Activated CD4-positive, alpha-beta T cell treated with anti-CD3 and anti-CD28 coated beads, Interleukin-2, amount 10 ng/mL, durations not matched to agents 24 days and 14 days (primary cell): ENCODE results near the gene MAPK8. TPM values are rescaled to one million over a fixed set of nuclear protein-coding genes. Genes with fewer than 3 reads are reported as not detected.

ENCODE experiments used
- DNase-seq: peaks from one replicate; pipeline ENCODE4 v3.0.0; 2022
- H3K27ac Mint-ChIP-seq: one replicate; pipeline ENCODE4 v1.8.0; 2022; ENCODE audit warnings: mild to moderate bottlenecking, mixed read lengths
- H3K27me3 Mint-ChIP-seq: one replicate; pipeline ENCODE4 v1.8.0; 2022; ENCODE audit warnings: mixed read lengths
- H3K36me3 Mint-ChIP-seq: one replicate; pipeline ENCODE4 v1.8.0; 2022; ENCODE audit warnings: low read depth, mild to moderate bottlenecking, mixed read lengths
- H3K4me1 Mint-ChIP-seq: one replicate; pipeline ENCODE4 v1.8.0; 2021; ENCODE audit warnings: mixed read lengths
- H3K4me3 Mint-ChIP-seq: one replicate; pipeline ENCODE4 v1.8.0; 2022; ENCODE audit warnings: mild to moderate bottlenecking, moderate library complexity, mixed read lengths
- H3K9me3 Mint-ChIP-seq: one replicate; pipeline ENCODE4 v1.8.0; 2021; ENCODE audit warnings: mixed read lengths
- intact Hi-C: fragments of 100-400 bp; cut with micrococcal nuclease; formaldehyde crosslinking; loops from one replicate; pipeline ENCODE4 v1.15.1; 2023
- total RNA-seq: library from RNA; stranded (reverse); gene quantifications from 2 replicates; pipeline ENCODE4 v1.2.3, GENCODE V29; 2022

MAPK8 gene
- total RNA-seq, 1 donor from 2014 or later: 46.4 TPM

DNA sequence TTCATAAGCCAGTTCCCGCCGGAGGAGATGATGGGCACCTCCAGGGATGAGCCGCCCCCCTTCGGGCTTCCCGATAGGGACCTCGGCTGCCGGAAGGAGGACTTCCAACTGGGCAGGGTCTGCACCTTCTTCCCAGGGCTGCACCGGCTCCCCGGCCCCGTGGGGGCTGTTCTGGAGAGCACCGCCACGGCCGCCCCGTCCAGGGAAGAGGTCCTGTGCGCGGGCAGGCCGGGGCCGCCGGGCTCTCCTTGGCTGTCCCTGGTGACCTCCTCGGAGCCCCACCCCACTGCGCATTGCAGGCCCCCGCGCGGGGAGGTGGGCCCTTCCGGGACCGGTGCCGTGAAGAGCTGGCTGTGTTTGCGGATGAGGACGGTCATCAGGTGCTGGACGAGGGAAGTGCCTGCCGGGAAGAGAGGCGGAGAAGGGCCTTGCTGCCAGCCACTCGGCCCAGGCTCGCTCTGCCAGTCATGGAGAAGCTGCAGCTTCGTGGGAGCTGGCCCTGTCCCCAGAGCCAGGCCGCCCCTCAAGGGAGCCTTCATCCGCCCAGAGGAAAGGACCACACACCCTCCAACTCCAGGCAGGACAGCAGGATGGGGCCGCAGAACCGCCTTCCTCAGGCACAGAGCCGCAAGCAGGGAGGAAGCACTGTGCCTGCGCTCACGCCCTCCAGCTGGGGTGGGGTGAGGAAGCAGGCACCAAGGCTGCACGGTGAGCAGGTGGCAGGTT lies 144.4 kb downstream of the MAPK8 start:
- intact Hi-C loops: no loop called here
- H3K4me1 Mint-ChIP-seq: no peaks in the 10 kb centered on the region
- H3K4me3 Mint-ChIP-seq: no peak overlapping the region
- H3K9me3 Mint-ChIP-seq: no peaks in the 10 kb centered on the region
- no peak for DNase-seq
- H3K36me3 Mint-ChIP-seq: no peaks in the 10 kb centered on the region
- no peaks in the 10 kb centered on the region for H3K27me3 Mint-ChIP-seq
- H3K27ac Mint-ChIP-seq: no peak overlapping the region

DNA sequence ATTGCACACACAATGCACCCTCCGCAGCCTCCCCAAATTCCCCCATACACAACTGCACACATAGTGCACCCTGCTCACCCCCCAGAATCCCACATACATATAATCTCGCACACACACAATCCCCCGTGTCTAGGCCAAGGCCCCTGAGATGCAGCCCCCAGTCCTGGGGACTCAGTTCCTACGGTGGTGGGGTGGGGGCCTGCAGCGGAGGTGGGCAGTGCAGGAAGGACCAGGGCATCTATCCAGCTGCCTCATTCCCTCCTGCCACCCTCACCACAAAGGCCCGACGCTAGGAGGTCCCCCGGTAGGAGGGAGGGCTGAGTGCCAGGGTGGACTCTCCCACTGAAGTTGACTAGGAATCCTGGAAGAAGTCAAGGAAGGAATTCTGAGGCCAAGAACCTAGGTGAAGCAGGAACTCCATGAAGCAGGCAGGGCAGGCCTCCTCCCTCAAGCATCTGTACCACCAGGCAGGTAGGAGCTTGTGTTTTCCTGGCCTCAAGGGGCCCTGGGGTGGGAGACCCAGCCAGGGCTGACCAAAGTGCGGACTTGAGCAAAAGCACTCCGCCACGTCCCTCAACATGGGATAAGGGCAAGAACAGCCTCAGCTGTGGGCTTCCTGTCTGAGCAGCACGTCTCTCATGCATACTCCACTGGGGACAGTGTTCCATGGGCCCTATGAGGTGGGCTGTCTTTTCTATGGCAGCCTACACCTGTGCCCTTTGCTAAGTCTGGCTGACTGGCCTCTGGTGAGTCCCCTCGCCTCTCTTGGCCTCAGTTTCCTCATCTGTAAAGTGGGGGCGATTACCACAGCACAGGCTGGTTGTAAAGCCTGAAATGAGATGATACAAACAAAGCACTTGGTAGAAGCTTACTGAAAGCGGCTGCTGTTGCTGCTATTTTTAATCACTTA lies 145.7 kb downstream of the MAPK8 start:
- intact Hi-C loops: no loop called here
- Mint-ChIP-seq H3K36me3 (no peaks in the 10 kb centered on the region), H3K4me3 (no peak overlapping the region), H3K27ac (no peak overlapping the region), H3K9me3 (no peaks in the 10 kb centered on the region), H3K4me1 (no peaks in the 10 kb centered on the region), H3K27me3 (no peaks in the 10 kb centered on the region)
- no peak for DNase-seq

DNA sequence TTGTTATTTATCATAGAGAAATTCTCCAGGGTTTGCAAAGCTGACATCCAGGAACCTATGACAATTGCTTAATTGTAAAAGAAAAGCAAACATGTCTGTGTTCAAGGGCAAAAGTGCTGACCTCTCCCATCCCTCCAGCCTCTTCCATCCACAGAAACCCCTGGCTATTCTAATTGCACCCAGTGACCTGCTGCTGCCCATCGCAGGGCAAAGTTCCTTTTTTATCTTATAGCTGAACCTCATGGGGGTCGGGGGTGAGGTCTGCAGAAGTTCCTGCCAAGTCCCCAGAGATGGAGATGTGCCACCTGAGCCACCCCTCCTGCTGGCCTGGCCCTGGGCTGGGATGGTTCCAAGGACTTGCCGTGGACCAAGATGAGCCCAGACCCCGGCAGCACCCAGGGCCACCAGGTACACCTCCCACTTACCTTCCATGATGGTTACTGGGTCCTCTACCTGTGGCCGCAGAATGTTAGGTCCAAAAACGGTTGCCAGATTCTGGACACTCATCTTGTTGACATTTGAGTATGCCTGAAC lies 146.5 kb downstream of the MAPK8 start:
- Mint-ChIP-seq H3K4me3 (no peak overlapping the region), H3K36me3 (no peaks in the 10 kb centered on the region), H3K27me3 (no peaks in the 10 kb centered on the region), H3K9me3 (no peaks in the 10 kb centered on the region), H3K4me1 (no peaks in the 10 kb centered on the region), H3K27ac (no peak overlapping the region)
- no peak for DNase-seq
- intact Hi-C loops: no loop called here

DNA sequence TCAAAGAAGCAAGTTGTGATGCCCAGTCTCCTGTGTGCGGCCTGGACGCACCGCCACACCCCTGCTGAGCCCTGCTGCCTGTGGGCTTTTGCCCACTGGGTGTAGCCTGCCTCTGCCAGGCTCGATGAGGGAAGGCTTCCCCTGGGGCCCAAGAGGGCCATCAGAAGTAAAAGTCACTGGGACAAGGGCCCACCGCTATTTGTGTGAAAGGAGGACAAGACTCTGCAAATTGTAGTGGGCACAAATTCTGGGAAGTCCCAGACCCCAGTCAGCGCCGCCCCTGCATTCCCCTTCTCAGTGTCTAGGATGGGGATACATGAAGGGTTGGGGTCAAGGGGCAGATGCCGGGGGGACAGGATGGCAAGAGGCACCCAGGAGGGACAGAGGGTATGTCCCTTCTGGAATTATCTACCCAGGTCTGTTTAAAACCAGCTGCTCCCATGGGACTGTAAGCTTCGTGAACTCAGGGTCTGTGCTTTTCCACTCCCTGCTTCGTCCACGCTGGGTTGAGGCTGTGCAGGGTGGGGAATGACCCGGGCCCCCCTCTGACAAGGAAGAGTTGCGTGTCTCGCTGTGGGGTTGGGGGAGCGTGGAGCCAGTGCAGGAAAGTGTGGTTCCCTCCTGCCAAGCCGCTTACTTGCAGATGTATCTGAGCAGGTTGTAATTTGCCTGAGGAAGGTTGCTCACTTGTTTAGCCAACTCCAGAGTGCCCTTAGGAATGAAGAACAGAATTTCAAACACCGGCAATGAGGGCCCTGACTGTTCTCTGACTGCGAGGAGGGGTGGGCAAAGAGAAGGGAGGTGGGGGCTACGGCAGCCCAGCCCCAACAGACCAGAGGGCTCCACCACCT lies 147.2 kb downstream of the MAPK8 start:
- H3K4me3 Mint-ChIP-seq: no peak overlapping the region
- no peaks in the 10 kb centered on the region for H3K36me3 Mint-ChIP-seq
- H3K4me1 Mint-ChIP-seq: no peaks in the 10 kb centered on the region
- H3K27me3 Mint-ChIP-seq: no peaks in the 10 kb centered on the region
- H3K27ac Mint-ChIP-seq: no peak overlapping the region
- intact Hi-C loops: no loop called here
- no peak for DNase-seq
- no peaks in the 10 kb centered on the region for H3K9me3 Mint-ChIP-seq

DNA sequence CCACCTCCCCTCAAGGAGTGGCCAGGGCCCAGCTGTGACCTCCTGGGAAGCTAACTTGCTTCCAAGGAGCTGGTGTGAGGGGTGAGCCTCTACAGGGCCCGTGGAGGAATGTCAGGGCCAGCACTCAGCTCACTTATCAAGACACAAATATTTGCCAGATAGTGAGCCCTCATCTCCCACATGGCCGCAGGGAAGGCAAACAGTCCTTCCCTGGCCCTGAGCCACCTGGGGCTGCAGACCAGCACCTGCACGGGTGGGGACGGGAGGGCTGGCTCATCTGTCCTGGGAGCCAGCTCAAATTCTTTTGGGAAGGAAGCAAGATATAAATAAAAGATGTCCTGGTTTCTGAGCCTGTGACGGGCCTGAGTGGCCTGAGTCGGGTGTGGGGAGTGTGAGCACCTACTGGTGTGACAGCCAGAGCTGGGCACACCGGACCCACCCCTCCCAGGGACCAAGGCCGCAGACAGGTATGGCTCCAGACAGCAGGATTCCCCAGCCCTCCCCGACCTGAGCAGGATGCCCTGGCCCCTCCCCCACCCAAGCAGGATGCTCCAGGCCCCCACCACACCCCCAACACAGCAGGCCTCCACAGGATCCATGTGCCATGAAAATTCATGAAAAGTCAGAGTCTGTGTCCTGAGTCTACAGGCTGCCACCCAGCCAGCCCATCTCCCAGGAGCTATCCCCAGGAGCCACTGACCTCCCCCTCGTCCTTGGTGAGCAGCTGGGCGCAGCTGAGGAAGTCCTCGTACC lies 148.0 kb downstream of the MAPK8 start:
- H3K4me1 Mint-ChIP-seq: no peaks in the 10 kb centered on the region
- no peak for DNase-seq
- H3K9me3 Mint-ChIP-seq: no peaks in the 10 kb centered on the region
- no peak overlapping the region for H3K27ac Mint-ChIP-seq
- intact Hi-C loops: no loop called here
- no peaks in the 10 kb centered on the region for H3K36me3 Mint-ChIP-seq
- H3K4me3 Mint-ChIP-seq: no peak overlapping the region
- H3K27me3 Mint-ChIP-seq: no peaks in the 10 kb centered on the region

DNA sequence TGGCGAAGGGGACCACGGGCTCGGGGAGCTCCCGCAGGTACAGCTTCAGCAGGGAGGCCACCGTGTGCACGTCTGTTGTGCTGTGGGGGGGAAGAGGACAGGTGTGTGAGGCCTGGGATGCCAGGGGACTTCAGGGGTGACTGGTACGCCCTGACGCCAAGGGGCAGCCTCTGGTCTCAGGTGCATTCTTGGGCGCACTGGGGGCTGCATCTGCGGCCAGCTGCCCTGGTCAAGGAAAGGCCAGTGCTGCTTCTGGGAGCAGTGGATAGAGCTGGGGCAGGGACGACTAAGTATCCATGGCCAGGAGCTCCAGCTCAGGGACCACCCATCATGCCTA lies 148.5 kb downstream of the MAPK8 start:
- no peaks in the 10 kb centered on the region for H3K27me3 Mint-ChIP-seq
- H3K36me3 Mint-ChIP-seq: no peaks in the 10 kb centered on the region
- intact Hi-C loops: no loop called here
- no peak overlapping the region for H3K4me3 Mint-ChIP-seq
- DNase-seq: no peak
- no peak overlapping the region for H3K27ac Mint-ChIP-seq
- no peaks in the 10 kb centered on the region for H3K9me3 Mint-ChIP-seq
- H3K4me1 Mint-ChIP-seq: no peaks in the 10 kb centered on the region

DNA sequence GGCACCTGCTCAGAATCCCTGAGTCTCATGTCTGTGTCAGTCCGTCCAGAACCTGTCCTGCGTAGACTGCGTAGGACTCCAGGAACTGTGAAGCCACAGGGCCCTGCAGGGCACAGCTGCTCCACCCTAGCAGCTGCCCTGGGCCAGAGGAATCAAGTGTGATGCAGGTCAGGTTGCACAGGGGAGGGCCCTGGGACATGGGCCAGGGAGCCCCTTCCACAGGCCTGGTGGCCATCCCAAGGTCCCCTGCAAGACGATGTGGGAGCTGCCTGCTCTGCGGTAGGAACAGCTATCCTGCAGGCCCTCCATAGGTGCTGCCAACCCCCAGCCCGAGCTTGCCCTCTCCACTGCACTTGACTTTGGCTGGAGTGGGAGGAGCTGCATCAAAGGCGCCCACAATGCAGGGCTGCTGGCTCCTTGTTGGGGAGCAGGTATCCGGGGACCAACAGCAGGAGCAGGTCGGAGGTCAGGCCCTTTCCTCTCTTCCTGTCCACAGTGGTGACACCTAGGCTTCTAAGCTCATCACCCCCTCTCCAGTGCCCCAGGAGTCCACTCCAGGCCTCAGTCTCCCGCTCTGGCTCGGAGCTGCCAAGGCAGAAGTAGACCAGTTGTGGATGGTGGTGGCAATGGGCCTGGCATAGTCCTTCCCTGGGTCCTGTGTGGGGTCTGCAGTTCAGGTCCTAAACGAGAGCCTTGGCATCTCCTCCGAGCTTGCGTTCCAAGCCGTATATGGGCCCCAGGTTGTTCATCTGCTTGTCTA lies 149.1 kb downstream of the MAPK8 start:
- Mint-ChIP-seq H3K4me1 (no peaks in the 10 kb centered on the region), H3K27me3 (peaks cover 1% of the 10 kb centered on the region), H3K9me3 (no peaks in the 10 kb centered on the region), H3K36me3 (no peaks in the 10 kb centered on the region), H3K4me3 (no peak overlapping the region), H3K27ac (no peak overlapping the region)
- intact Hi-C loops: no loop called here
- no peak for DNase-seq

DNA sequence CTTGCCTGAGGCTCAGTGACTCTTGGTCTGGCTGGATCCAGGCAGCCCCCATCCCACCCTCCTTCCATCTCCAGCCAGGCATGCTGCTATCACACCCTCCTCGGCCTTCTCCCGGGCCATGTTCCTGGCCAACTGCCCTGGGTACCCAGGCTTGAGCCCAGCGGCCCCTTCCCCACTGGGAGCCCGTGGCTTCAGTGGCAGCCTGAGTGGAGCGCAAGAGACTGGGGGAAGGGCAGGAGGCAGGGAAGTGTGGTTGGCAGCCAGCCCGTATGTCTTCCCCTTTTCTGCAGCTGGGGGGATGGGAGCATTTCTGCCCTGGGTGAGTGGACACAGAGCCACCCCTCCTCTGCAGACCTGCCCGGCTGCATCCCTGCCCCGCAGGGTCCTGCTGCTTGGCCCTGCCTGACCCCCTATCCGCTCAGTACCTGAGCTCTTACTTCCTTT lies 149.9 kb downstream of the MAPK8 start:
- intact Hi-C loops: no loop called here
- no peaks in the 10 kb centered on the region for H3K9me3 Mint-ChIP-seq
- DNase-seq: no peak
- H3K36me3 Mint-ChIP-seq: no peaks in the 10 kb centered on the region
- H3K4me3 Mint-ChIP-seq: no peak overlapping the region
- H3K4me1 Mint-ChIP-seq: no peaks in the 10 kb centered on the region
- no peak overlapping the region for H3K27ac Mint-ChIP-seq
- peaks cover 1% of the 10 kb centered on the region for H3K27me3 Mint-ChIP-seq

DNA sequence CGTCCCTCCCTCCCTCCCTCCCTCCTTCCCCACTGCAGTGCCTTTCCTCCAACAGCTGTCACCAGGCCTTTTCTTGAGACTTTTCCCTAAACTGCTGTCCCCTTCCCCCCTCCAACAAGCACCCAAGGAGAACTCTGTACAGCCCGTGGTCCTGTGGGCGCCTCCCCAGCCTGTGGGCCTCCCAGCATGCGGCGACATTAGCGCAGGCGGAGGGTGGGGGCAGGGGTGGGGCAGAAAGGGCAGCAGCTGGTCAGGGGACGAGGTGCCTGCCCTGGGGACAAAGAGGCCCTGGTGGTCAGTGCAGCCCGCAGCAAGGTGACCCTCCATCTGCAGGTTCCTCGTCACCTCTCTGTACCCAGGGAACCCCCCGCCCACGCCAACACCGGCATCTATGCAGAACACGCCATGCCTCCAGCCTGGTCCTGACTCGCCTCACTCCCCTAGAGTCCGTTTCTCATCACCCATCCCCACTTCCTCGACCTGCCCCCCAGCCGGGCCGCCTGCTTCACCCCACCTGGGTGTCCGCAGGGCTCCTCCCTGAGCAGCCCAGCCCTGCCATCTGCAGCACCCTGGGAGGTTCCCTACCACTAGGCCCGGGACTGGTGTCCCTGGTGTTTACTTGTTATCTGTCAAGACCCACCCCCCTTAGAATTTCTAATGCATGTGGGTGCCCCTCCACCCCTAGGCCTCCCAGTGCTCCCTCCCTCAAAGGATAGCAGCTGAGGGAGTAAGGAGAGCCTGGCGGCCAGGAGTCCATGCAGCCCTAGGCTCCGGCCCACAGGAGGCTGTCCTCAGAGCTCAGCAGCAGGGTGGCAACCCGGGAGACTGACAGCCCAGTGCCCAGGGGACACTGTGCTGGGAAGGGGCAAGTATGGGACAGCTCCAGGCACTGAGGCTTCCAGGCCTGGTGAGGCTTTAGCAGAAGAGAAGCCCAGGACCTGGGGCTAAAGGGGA lies 150.6 kb downstream of the MAPK8 start:
- no peaks in the 10 kb centered on the region for H3K4me1 Mint-ChIP-seq
- H3K36me3 Mint-ChIP-seq: no peaks in the 10 kb centered on the region
- intact Hi-C loops: no loop called here
- H3K9me3 Mint-ChIP-seq: no peaks in the 10 kb centered on the region
- H3K27me3 Mint-ChIP-seq: peaks cover 1% of the 10 kb centered on the region
- H3K4me3 Mint-ChIP-seq: no peak overlapping the region
- H3K27ac Mint-ChIP-seq: no peak overlapping the region
- DNase-seq: no peak

DNA sequence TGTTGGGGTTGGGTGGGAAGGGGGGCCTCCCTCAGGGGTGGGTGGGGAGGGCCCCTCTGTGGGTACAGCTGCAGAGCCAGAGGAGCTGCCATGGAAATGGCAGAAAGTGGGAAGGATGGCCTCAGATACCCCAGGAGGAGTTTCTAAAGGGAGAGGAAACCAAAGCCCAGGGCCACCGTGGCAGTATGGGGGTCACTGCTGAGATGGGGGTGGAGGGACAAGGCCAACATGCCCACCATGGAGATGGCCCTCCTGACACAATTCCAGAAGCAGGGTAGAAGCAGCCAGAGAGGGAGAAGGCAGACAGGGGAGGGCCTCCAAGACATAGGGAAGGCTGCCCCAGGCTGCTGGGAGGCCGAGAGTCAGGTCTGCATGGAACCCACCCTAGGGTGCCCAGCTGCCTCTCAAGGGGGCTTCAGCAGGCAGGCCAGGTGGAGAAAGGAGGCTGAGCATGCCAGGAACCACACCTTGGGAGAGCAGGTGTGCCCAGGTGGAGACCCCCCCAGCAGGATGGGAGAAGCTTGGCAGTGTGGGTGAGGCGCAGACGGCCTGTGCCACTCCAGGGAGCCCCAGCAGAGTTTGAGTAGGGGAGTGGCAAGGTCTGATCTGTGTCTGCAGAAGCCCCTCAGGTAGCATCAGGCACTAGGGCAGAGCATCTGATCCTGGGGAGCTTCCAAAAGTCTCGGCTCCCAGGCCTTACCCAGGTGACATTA lies 151.6 kb downstream of the MAPK8 start:
- no peak overlapping the region for H3K4me3 Mint-ChIP-seq
- intact Hi-C loops: no loop called here
- no peak overlapping the region for H3K27ac Mint-ChIP-seq
- H3K27me3 Mint-ChIP-seq: peaks cover 1% of the 10 kb centered on the region
- no peaks in the 10 kb centered on the region for H3K9me3 Mint-ChIP-seq
- H3K4me1 Mint-ChIP-seq: no peaks in the 10 kb centered on the region
- no peaks in the 10 kb centered on the region for H3K36me3 Mint-ChIP-seq
- no peak for DNase-seq

DNA sequence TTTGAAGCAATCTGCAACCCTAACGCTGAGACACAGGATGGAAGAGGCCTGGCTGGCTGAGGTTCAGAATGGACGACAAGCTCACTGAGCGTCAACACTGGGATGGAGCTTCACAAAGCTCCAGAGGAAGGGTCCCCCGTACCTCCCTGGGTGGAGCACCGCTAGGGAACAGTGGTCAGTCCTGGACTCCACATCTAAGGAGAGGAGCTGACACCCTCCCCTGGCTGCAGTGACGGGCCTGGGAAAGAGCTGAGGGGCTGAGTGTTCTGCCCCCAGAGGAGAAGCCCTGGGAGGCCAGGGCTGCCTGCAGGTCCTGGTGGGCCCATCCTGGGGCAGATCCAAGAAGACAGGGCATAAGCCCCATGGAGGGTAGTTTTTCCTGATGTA lies 152.2 kb downstream of the MAPK8 start:
- Mint-ChIP-seq H3K36me3 (no peaks in the 10 kb centered on the region), H3K9me3 (no peaks in the 10 kb centered on the region), H3K27ac (no peak overlapping the region), H3K27me3 (peaks cover 1% of the 10 kb centered on the region), H3K4me3 (no peak overlapping the region), H3K4me1 (no peaks in the 10 kb centered on the region)
- intact Hi-C loops: no loop called here
- no peak for DNase-seq
